HG03378 (cell line): ENCODE data around the gene HMGB2.

Experiments
- ATAC-seq: cut with Tn5 transposase; IDR thresholded peaks from one replicate; pipeline ENCODE4 v1.9.1; 2021; ENCODE audit warnings: mild to moderate bottlenecking, moderate library complexity; ENCODE audit not compliant: unreplicated experiment

Gene HMGB2

DNA sequence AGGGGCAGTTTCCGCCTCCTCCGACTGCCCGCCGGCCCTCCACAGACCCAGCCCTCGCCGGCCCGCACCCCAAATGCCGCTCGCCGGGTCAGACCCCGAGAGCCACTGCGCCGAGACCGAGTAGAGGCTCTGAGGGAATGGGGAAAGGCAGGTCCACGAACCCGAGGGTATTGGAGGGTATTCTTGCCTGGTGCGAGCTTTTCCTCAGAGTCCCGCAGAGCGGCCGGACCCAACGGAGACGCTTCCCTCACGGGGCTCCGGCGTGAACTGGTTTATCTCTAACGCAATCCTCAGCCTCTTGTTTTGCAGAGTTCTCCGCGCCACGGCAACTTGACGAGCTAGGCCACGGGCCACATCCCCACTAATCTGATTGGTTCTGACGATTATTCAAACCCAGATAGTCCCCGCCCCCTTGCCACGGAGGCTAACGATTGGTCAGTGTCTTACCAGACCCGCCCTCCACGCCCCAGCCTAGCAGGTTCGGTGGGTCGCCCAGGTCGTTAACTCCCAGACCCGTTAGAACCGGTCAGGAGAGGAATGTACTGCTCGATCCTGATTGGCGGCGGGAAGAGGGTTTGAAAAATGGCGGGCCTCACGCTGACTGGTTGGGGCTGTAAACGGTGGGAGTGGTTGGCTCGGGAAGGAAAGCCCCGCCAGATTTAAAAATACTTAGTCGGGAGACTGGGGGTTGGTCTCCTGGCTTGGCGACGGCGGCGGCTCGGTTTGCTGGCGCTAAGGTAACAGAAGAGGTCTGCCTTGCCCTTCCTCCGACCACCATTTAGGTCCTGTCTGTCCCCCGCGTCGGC is at the start of gene HMGB2:
HMGB2 (minus strand) TSS at position 274 of the 806 bp plus-strand sequence. CDS start 709 bp downstream, outside the sequence.
- ATAC-seq: peak; percentile 89

DNA sequence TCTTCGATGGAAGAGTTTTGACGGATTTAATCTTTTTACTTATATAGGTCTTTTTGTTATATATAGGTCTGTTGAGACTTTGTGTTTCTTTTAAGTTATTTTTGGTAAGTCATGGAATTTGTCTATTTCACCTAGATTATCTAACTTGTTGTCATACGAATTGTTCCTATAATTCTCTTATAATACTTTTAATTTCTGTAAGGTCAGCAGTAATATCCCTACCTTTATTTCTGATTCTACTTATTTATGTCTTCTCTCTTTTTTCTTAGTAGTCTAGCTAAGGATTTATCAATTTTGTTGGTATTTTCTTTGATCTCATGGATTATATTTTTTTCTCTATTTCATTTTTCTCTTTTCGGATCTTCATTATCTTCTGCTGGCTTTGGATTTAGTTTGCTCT is 48.2 kb upstream of the HMGB2 start:
- ATAC-seq: no peak

DNA sequence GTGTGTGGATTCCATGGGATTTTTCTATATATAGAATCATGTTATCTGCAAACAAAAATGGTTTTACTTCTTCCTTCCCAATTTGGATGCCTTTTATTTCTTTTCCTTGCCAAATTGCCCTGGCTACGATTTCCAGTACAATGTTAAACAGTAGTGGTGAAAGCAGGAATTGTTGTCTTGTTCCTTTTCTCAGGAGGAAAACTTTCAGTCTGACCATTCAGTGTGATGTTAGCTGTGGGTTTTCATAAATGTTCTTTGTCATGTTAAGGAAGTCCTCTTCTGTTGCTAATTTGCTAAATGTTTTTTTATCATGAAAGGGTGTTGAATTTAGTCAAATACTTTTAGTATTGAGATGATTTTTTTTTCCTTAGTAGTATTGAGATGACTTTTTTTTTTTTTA is 47.5 kb upstream of the HMGB2 start:
- ATAC-seq: no peak

DNA sequence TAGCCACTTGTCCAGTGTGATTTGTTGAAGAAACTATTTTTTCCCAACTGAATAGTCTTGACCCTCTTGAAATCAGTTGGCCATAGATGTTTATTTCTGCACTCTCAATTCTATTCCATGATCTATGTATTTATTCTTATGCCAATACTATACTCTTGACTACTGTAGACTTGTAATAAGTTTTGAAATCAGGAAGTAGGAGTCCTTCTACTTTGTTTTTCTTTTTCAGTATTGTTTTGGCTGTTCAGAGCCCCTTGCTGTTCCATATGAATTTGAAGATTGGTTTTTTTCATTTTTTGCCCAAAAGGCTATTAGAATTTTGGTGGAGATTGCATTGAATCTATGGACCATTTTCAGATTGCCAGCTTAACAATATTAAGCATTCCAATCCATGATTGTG is 46.8 kb upstream of the HMGB2 start:
- ATAC-seq: no peak

DNA sequence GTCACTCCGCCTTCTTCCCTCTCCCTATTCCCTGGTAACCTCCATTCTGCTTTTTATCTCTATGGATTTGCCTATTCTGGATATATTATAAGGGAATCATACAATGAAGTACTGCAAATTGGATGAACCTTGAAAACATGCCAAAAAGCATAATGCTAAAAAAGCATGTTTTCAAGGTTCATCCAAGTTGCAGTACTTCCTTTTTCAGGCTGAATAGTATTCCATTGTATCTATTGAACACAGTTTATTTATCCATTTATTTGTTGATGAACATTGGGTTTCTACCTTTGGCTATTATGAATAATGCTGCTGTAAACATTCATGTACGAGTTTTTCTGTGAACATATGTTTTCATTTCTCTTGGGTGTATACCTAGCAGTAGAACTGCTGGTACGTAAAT is 45.8 kb upstream of the HMGB2 start:
- ATAC-seq: no peak

DNA sequence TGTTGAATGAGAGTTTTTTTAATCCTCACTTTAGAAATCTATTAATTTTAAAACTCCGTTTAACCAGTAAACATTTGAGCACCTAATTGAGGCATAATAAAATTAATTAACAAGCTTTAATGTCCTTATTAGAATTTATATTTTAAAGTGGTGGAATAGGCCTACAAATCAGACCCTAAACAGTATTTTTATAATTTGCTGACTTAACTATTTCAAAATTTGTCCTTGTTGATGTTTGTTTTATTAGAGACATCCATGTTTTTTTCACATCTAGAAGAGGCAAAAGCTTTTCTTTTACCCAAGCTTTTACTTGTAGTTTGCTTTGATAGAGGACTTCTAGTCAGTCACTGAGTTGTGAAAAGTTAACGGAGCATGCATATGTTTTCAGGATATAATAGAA is 40.4 kb upstream of the HMGB2 start:
- no peak for ATAC-seq

DNA sequence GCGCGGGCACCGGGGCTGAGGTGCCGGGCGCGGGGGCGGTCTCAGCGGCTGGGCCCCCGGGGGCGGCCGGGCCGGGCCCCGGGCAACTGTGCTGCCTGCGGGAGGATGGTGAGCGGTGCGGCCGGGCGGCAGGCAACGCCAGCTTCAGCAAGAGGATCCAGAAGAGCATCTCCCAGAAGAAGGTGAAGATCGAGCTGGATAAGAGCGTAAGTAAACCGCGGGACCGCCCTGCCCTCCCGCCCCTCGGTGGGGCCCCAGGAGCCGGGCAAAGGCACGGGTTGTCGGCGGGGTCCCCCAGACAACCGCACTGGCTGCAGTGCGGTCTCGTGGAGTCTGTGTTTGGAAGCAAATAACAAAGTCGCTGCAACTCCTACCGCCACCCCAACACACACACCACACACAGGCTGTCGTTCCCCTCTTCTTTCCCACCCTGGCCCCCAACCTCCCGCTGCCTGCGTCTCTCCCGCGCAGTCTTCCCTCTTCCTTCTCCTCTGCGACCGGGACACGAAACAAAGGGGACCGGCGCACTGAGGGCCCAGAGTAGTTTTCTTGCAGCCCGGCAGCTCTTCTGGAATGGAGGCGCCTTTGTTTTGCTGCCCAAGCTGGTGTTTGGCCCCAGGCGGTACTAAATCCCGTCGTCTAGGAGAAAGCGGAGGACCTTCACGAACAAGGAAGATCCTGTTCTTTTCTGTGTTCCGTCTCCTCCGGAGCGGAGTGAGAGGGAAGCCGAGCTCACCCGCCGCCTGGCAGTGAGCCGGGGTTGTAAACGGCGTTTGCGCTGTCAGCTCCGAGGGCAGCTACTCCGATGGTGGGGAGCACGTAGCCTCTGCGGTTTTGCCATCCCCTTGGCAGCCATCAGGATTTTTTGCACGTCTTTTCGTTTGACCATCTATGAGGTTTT is 37.4 kb upstream of the HMGB2 start:
- peak; percentile 11 for ATAC-seq

DNA sequence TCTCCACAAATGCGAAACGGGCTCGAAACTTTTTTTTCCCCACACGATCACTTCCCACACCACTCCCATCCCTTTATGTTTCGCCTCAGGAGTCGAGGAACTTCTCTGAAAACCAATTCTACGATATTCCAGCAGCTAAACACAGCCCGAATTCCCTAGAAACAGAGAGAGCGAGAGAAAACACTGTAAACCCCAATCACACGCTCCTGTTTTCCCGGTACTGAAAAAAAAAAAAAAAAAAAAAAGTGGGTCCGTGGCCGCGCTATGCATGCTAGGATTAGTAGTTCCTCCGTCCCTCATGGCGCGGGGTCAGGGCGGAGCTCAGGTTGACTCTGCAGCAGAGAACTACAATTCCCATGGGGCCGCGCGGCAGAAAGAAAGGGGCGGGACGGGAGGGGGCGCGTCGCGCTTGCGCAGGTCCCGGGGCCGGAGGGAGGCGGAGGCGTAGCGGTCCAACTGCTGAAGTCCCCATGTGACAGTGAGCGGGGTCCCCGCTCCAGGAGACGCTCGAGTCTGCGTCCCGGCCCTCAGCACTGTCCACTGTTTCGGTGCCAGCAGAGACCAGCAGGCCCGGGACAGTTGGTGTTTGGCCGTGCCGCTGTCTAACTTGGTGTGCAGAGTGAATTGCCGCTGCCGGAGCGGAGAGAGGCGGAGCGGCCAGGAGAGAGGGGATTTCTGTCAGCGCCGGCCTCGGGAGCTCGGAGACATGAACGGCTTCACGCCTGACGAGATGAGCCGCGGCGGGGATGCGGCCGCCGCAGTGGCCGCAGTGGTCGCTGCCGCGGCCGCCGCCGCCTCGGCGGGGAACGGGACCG is 36.5 kb upstream of the HMGB2 start, which contains the start of gene SAP30:
SAP30 (plus strand) TSS at position 478 of the 815 bp plus-strand sequence; CDS start at position 707, 229 bp downstream.
- peak; percentile 65 for ATAC-seq

DNA sequence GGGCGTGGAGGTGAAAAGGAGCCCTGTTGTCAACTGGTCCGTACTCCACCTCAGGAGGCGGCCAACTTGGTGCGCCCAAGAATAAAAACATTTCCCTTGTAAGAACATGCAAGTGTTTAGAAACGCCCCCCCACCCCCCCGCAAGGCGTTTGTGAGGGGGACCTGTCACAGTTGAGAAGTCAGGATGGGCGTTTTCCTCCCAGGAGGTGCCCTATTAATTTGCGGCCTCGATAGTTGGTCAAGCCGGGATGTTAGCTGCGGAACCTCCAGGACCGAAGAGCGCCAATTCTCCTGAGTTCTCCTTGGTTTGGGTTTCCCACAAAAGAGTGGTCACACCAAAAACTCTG is 35.9 kb upstream of the HMGB2 start:
- peak; percentile 2 for ATAC-seq

DNA sequence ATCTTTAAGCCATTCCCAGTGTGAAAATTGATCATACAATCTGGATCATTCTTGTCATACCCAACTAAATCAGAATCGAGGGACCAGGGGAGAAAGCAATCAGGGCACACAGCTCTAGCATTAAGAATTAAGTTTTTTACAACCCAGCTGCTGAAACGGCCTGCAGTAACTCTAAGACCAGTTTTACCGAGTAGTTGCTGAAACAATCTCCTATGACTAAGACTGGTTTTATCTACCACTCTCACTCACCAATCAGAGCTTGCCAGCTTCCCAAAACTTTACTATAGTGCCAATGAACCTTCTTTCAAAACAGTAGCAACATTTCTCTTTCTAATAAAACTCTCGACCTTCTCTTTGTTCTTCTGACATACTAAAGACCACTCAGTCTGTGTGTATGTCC is 33.8 kb upstream of the HMGB2 start:
- ATAC-seq: no peak

DNA sequence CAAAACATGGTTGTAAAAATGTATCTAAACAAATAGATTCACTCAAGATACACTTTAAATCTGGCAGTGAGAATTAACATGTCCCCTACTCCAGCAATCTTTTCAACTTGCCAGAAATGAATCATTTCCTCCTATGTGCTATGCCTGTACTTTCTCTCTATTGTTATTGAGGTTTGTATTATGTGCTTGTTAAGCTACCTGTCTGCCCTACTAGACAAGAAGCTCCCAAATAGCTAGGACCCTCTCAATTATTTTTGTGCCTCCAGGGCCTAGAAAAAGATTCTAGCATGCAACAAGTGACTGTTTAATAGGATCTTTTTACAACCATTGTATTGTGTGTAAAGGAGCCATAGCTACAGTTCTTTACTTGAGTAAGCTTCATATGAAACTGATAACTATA is 33.1 kb upstream of the HMGB2 start:
- peak; percentile 32 for ATAC-seq

DNA sequence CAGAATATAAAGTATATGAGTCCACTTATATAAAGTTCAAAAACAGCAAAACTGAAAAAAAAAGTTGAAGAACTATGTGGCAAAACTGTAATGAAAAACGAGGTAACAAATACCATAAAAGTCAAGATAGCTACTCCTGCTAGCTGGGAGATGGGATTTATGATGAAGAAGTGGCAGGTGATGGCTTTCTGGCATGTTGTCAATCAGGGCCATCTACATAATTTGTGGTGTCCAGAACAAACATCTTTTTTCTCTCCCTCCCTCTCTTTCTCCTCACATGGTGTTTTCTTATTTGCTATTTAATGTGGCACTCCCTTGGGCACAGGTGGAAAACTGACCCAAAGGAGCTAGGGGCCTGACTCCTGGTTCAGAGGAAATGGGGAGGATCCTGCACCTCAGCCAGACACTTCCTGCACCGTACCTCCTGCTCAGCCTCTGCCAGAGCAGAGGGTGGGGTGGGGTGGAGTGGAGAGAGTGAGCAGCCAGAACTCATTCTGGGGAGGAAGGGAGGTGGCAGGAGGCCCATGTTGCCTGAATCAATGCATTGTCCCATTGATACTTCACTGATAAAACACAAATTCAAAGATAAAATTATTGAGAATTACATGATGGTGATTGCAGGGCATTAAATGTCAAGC is 31.3 kb upstream of the HMGB2 start:
- no peak for ATAC-seq

DNA sequence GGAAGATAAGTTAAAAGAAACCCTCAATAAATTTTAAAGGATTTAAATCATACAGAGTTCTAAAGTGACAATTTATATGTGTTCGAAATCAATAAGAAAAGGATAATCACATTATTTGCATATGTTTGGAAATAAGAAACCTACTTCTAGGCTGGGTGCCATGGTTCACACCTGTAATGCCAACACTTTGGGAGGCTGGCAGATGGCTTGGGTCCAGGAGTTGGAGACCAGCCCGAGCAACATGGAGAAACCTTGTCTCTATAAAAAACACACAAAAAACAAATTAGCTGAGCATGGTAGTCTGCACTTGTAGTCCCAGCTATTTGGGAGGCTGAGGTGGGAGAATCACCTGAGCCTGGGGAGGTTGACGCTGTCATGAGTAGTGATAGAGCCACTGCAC is 28.5 kb upstream of the HMGB2 start:
- ATAC-seq: no peak

DNA sequence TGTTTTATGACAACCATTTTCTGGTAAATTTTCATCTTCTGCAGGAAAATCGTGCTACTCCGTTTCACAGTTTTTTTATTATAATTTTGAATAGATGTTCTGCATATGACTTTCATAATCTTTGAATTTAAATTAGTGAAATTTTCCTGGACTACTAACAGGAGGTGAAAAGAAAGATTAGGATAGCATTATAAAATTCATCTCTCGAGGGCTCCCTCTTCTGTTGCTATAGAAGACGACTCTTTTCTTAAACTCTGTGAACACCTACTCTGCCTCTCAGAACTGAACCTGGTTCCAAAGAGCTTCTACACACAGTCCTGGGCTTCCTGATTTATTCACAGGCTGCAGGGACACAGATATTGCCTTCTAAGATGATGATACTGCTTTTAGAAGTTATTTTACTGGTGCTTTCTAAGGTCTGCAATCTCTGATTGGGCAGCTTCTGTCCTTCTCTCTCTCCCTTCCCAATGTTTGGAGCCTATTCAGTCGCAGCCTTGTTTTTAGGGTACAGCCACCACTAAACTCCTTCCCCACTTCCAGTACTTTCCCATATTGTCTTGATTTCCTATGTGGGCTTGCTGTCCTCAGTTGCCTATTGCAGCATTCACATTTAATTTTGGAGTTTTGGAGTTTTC is 26.5 kb upstream of the HMGB2 start:
- ATAC-seq: no peak

DNA sequence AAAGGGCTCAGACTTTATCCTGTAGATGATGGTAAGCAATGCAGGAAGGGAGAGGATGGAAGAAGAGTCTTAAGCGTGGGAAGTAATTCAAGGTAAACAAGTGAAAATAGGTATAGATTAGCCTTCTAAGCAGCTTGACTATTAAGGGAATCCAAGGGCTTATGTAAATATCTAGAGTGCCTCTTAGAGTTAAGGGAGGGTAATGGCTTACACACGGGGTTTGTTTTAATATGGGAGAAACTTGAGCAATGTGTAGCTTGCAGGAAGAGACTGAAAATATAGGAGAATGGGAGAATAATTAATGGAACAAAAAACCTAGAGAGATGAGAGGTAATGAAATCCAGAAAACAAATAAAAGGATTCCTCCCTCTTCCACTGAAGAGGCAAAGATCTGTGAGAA is 23.8 kb upstream of the HMGB2 start:
- no peak for ATAC-seq

DNA sequence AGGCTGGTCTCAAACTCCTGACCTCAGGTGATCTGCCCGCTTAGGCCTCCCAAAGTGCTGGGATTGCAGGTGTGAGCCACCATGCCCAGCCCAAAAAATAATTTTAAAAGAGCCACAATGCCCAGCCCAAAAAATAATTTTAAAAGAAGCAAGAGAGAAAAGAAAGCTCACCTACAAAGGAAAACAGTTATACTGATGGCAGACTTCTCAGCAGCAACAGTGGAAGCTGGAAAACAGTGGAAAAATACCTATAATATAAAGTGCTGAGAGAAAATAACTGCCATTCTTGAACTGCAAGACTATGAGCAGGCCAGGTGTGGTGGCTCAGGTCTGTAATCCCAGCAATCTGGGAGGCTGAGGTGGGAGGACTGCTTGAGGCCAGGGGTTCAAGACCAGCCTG is 13.3 kb upstream of the HMGB2 start:
- no peak for ATAC-seq

DNA sequence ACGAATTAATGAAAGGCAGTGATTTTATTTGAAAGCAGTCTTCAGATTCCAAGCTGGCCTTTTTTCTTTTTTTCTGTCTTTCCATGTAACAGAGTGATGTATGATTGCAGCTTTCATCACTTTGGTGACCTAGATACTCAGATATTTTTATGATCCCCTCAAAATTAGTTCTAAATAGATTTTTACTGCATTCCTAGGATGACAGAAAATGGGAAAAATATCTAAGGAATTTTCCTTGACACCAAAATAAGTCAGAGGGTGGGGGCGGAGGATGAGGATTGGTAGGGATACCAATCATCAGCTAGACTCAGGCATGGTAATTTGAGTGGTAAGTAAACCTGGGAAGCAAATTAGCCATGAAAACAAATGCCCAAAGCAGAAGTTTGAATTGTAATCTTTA is 11.9 kb upstream of the HMGB2 start:
- no peak for ATAC-seq

DNA sequence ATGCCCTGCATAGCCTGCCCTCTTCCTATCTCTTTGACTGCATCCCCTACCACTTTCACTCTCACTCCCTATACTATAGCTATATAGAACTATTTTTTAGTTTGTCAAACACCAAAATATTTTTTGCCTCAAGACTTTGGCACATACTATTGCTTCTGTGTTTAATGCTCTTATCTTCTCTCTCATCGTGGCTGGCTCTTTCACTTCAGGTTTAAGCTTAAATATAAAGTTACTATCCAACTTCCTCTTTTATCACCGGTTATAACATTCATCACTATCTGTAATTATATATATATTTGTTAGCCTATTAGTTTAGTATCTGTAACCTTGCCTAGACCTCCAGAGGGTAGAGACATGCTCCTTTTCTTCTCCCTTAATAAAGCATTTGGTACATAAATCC is 11.5 kb upstream of the HMGB2 start:
- peak; percentile 52 for ATAC-seq

DNA sequence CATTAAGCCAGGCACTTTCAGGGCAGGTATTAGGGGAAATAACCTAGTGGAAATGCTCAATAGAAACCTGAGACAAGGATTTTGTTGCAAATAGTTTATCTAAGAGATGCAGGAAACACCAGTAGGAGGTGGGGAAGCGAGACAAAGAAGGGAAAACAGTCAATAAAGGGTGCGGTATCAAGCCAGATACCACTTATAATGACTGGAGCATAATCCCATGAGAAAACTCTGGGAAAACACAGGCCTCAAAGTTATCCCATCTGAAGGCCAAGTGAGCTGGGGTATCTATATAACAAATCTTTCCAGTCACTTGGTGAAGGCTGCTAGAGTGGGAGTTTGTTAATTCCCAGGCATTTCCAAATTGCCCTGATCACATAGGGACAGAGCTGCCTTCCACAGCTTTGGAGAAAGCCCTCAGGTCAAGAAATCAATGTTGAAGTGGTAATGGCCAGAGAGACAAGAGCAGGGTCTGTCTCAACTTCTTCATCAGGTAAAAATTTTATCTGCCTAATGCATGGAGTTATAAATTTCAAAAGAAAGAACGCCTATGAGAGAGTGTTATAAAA is 9.8 kb upstream of the HMGB2 start:
- ATAC-seq: no peak

DNA sequence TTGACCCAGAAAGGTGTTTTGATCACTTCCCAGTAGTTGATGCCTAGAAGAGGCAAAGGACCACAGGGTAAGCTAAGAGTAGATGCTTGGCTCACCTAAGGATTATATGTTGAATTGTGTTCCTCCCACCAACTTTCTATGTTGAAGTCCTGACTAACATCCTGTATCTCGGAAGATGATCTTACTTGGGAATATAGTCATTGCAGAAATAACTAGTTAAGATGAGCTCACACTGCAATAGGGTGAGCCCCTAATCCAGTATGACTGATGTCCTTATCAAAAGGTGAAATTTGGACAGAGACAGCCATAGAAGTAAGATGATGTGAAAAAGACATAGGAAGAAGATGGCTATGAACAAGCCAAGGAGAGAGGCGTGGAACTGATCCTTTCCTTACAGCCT is 3.3 kb upstream of the HMGB2 start:
- ATAC-seq: no peak
